ENCODE measurements around the gene NSMF.
A peak's percentile ranks its signal among the peaks of the same experiment; 100 is the strongest.

The NSMF gene

DNA sequence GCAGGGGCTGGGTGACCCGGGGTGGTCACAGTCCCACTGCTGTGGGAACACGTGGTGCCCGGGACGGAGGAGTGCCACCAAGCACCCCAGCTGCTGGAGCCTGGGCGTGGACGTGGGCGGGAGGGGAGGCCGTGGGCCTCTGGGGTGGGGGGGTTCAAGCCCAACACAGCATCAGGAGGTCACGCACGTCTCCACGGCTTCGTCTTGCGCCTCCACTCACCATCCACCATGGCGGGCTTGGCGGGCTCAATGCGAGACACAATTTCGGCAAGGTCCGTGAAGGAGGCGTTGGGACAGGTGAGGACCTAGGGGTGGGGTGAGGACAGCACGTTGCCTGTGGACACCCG, 2.2 kb upstream of the NSMF start:
- no peak for ATAC-seq (replicated peaks)
- H3K4me3 Mint-ChIP-seq, result peak overlapping the region; percentile 36 to 82
- H3K9me3 Mint-ChIP-seq, result no peaks in the 10 kb centered on the region
- H3K27me3 Mint-ChIP-seq, result no peaks in the 10 kb centered on the region
- no peak overlapping the region for H3K27ac Mint-ChIP-seq
- peaks cover 0 to 7% of the 10 kb centered on the region in 2 donors for H3K36me3 Mint-ChIP-seq
- peaks cover 17 to 30% of the 10 kb centered on the region in 2 donors for H3K4me1 Mint-ChIP-seq
- DNase-seq, result no peak

DNA sequence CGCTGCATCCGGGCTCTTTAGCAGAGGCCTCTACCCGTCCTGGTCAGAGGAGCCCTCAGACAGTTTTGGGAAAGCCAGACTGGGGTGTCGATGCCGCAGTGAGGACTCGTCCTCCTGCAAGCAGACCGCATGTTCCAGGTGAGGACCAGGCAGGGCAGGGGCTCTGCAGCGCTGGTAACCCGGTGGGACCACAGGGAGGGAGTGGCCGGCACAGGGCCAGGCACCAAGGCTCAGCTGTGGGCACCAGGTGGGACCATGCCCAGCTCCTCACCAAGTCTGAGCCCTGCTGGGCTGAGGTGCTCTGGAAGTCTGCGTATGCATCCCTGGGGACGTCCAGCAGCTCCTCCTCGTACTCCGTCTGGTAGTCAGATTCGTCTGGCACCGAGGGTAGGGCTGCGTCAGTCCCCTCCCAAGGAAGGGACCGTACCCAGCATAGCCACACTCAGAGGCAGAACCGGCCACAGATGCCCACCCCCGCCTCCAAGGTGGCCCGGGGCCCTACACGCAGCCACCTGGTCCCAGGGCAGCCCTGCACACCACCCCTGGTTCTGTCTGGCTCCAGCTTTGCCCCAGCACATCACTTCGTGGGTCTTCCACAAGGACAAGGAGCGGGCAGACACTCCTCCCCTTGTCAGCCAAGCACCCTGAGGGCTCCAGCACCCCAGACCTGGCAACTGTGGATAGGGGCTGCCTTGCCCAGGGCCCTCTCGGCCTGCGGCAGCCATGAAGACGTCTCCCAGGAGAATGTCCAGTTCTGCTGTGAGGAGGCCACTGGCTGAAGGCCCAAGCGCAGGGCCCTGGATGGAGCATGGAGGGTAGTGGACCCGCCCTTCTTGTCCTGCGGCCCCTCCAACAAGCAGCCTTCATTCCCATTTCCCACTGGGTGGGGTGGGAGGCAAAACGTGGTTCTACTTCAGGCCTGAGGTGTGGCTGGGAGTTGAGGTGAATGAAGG, 1.5 kb upstream of the NSMF start:
- no peak for ATAC-seq (replicated peaks)
- H3K4me3 Mint-ChIP-seq, result peak overlapping the region; percentile 36 to 82
- DNase-seq, result no peak
- H3K36me3 Mint-ChIP-seq, result peaks cover 2 to 14% of the 10 kb centered on the region in 2 donors
- H3K27me3 Mint-ChIP-seq, result no peaks in the 10 kb centered on the region
- peaks cover 20 to 34% of the 10 kb centered on the region in 2 donors for H3K4me1 Mint-ChIP-seq
- H3K27ac Mint-ChIP-seq, result peak overlapping the region; percentile 31
- no peaks in the 10 kb centered on the region for H3K9me3 Mint-ChIP-seq

DNA sequence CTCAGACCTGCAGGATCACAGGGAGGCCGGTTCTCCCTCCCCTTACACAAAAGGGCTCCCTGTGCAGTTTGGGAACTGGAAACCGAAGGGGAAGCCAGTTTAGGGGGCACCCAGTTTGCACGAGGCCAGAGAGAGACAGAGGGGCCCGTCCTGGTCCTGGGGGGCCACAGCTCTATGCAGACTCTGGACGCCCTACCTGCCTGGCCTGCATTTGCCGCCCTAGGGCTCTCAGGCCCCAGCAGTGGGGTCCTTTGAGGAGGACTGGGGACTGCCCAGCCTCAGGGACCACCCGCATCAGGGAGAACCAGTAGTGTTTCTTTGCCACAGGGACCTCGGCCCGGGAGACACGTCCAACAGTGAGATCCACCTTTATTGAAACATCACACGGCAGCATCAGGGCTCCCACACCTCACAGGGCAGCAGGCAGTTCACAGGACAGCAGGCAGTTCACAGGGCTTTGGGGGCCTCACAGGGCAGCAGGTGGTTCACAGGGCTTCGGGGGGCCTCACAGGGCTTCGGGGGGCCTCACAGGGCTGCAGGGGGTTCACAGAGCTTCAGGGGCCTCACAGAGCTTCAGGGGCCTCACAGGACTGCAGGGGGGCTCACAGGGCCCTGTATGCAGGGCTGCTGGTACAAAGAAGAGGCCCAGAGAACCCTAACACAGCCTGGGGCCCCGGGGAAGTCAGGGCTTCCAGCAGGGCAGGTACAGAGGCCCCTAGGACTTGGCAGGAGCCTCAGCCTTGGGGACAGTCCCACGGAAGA, 648 bp upstream of the NSMF start:
- peak overlapping the region; percentile 63 to 79 for H3K4me3 Mint-ChIP-seq
- DNase-seq (no peak), ATAC-seq (replicated peaks) (no peak)
- peaks cover 24 to 43% of the 10 kb centered on the region in 2 donors for H3K4me1 Mint-ChIP-seq
- peak overlapping the region; percentile 79 for H3K27ac Mint-ChIP-seq
- H3K9me3 Mint-ChIP-seq, result no peaks in the 10 kb centered on the region
- H3K36me3 Mint-ChIP-seq, result peaks cover 2 to 17% of the 10 kb centered on the region in 2 donors
- H3K27me3 Mint-ChIP-seq, result no peaks in the 10 kb centered on the region

DNA sequence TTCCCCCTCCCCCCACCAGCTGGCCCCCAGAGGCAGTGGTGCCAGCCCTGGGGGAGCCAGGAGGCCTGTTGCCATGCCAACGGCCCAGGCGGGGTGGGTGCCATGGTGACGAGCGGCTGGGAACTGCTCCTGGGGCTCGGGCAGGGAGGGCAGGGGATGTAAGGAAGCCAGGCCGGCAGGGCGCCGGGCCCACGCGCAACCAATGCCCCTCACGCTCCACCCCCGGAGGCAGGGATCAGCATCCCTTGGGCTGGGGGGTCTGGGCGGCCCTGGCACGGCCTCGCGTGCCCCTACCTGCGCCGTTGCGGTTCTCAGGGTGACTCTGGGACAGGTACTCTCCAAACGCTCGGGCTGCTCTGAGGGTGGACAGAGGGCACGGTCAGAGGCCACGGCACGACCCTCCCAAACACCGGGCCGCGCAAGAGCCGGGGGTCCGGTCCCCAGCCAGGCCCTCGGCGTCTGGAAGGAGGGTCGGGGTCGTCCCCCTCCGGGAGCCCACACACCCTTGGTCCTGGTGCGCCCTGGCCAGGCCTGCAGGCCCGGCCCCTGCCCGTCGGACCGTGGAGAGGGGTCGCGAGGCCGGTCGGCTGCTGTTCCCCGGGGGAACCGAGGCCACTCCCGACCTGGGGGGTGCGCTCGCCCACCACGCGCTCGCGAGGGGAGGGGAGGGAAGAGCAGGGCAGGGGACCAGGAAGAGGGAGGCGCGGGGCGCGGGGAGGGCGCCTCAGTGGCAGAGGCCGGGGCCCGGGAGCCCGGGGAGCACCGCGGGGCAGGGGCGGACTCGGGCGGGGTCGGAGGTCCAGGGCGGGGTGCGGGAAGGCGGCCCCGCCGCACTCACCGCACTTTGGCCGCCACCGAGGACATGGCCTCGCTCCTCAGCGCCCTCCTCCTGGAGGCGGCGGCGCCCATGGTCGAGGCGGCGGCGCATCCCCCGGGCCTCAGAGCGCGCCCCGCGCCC, 661 bp downstream of the NSMF start:
- Mint-ChIP-seq H3K27me3 (no peaks in the 10 kb centered on the region), H3K4me3 (peak overlapping the region; percentile 56 to 58)
- no peak for DNase-seq

DNA sequence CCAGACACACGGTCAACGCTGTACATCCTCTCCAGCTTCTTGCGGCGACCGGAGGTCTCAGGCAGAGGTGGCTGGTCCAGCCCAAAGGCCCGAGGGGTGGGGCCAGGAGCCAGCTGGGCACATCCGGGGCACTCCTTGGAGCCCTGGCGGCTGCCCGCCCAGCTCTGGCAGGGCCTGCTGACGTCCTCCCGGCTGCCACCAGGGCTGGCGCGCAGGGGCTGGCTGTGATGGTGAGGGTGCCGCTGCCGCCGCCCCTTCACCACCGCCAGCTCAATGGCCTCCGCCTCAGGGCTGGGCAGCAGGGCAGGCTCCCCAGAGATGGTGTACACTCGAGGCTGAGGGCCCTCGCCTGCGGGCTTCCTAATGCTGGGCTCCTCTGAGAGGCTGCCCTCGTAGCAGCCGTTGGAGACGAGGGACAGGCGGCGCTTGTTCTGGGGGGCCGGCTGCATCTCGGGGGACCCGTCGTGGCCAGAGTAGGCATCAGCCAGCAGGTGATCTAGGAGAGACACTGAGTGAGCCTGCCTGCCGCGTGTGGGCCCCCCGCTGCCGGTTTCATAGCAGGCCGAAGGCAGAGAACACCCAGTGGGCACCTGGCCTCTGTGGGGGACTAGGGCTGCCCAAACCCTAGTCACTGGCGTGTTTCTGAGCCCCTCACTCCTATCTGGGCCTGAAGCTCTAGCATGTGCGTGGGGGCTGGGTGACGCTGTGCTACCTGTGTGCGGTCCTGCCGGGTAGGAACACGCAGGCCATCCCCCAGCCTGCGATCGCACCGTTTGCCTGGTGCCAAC, 1.5 kb downstream of the NSMF start:
- H3K4me3 Mint-ChIP-seq, result peak overlapping the region; percentile 59 to 70
- DNase-seq, result no peak
- no peak overlapping the region for H3K27ac Mint-ChIP-seq
- peaks cover 9 to 24% of the 10 kb centered on the region in 2 donors for H3K36me3 Mint-ChIP-seq
- peaks cover 27 to 58% of the 10 kb centered on the region in 2 donors for H3K4me1 Mint-ChIP-seq
- ATAC-seq (replicated peaks), result no peak
- no peaks in the 10 kb centered on the region for H3K9me3 Mint-ChIP-seq
- no peaks in the 10 kb centered on the region for H3K27me3 Mint-ChIP-seq

More for the DNA sequence above, 661 bp downstream of the NSMF start:
- Mint-ChIP-seq H3K4me1 (peaks cover 30 to 53% of the 10 kb centered on the region in 2 donors), H3K9me3 (no peaks in the 10 kb centered on the region), H3K36me3 (peaks cover 6 to 24% of the 10 kb centered on the region in 2 donors), H3K27ac (no peak overlapping the region)
- ATAC-seq (replicated peaks), result peak; percentile 15 to 19

DNA sequence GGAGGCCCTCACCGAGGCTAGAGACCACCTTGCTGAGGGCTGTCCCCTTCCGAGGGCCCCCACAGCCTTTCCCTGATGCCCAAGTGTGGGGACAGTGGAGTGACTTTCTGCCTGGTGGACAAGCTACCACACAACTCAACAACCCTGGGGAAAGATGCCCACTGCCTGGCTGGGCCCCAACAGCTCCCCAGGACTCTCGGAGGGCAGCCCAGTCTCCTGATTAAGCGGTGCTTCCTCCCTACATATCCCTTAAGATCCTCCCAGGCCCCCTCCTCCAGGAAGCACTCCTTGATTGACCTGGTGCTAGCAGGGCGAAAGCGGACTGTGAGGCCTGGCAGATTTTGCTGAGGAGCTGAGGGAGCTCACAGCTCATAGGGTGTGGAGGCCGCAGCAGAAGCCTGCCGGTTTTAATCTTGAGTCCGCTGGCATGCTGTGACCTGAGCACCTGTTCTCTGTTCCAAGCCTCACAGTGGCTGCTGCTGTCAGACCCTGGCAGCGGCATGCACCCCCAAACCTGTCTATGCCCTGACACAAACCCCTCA, 2.2 kb downstream of the NSMF start:
- Mint-ChIP-seq H3K9me3 (no peaks in the 10 kb centered on the region), H3K36me3 (peaks cover 14 to 31% of the 10 kb centered on the region in 2 donors), H3K4me3 (peak overlapping the region in 1 of 2 donors; percentile 16), H3K4me1 (peaks cover 30 to 64% of the 10 kb centered on the region in 2 donors), H3K27ac (no peak overlapping the region), H3K27me3 (no peaks in the 10 kb centered on the region)
- DNase-seq (no peak), ATAC-seq (replicated peaks) (no peak)

DNA sequence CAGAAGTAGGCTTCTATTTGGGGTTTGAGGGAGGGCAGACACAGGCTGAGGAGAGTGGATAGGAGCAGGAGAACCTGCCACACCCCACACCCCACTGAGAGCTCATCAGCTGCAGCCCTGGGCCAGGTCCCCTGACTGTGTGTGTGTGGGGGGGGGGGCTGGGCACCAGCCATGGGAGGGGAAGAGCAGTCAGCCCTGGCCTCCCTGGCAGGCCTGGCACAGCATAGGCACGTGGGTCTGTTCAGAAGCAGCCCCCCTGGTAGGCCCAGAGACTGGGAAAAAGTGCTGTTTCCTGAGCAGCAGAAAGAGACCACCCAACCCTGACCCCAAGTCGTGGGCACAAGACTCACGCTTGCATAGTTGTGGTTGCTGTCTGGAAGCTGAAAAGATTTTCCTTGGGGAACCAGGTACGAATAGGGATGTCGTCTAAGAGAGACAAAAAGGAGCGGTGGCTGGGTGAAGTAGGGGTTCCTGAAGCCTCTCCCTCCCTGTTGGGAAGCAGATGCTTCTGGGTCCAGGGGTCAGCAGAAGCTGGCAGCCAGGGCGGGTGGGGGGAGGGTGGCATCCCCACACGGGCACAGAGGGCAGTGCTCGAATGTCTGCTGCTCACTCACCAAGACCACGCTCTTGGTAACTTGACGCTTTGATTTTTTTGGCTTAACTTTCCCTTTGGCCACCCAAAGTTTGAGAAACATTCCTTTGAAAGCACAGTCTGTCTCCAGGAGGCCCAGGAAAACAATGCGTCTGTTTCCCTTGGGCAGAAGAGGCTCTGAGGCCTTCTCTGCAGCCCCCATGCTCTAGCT, 2.9 kb downstream of the NSMF start:
- Mint-ChIP-seq H3K9me3 (no peaks in the 10 kb centered on the region), H3K27me3 (no peaks in the 10 kb centered on the region), H3K4me1 (peaks cover 30 to 68% of the 10 kb centered on the region in 2 donors), H3K36me3 (peaks cover 14 to 31% of the 10 kb centered on the region in 2 donors), H3K27ac (peak overlapping the region; percentile 57), H3K4me3 (no peak overlapping the region)
- ATAC-seq (replicated peaks) (no peak), DNase-seq (no peak)

DNA sequence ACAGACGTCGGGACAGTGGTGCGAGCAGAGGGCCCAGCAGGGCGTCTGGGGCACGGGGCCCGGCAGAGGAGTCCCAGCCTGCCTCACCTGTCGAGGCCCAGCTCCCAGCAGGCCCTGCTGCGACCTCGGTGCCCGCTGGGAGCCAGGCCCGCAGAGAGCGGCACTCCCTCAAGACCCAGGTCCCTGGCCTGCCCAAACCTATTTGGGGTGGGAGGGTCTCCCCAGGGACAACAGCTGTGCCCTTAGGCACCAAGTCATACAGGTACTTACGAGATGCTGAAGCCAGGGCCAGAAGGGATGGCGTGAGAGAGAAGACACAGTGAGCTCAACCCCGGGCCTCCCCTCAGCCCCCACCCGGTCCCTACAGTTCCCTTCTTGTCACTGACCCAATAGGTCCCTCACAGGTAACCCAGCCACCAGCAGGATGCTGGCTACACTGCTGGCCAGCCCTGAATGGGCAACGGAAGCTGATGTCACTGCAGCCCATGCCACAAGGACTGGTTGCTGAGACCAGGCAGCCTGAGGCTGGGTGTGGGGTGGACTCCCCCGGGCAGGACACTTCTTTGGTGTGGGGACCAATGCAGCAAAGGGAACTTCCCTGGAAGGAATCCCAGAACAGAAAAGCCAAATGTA, 3.7 kb downstream of the NSMF start:
- DNase-seq, result no peak

DNA sequence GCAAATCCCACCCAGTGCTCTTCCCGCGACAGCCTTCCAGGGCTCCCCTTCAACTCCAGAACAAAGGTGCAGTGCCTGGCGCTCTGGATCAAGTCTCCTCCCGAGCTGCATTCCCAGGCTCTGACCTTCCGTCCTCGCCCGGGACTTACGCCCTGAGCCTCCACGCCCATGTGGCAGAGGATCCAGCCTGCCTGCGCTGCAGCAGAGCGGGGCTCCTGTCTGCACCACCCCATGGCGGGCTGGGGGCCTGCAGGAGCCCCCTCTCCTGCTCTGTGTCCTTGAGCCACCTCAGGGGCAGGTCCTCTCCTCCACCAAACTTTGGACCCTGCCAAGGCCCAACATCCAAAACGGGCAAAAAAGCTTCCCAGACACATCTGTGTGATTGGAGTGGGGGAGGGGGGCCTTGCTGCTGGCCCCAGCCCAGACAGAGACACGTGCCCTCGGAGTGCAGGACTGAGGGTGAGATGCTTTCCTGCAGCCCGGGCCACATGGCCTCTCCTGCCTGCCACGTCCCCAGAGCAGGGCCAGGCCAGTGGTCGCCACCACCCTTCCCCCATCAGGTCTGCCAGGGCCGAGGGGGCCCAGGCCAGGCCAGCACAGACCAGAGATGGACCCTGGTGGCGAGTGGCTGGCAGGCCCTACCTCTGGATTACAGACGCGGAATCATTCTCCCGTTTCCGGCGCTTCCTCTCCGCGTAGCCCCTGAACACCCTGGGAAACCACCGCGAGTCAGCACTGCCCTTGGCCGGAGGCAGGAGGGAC, 4.4 kb downstream of the NSMF start:
- H3K4me1 Mint-ChIP-seq, result peaks cover 26 to 63% of the 10 kb centered on the region in 2 donors

More for the DNA sequence above, 3.7 kb downstream of the NSMF start:
- H3K4me3 Mint-ChIP-seq, result peak overlapping the region in 1 of 2 donors; percentile 81
- H3K4me1 Mint-ChIP-seq, result peaks cover 25 to 64% of the 10 kb centered on the region in 2 donors
- H3K9me3 Mint-ChIP-seq, result no peaks in the 10 kb centered on the region
- peaks cover 14 to 31% of the 10 kb centered on the region in 2 donors for H3K36me3 Mint-ChIP-seq
- peak overlapping the region; percentile 62 for H3K27ac Mint-ChIP-seq
- peak in 1 of 2 donors; percentile 10 for ATAC-seq (replicated peaks)
- no peaks in the 10 kb centered on the region for H3K27me3 Mint-ChIP-seq

DNA sequence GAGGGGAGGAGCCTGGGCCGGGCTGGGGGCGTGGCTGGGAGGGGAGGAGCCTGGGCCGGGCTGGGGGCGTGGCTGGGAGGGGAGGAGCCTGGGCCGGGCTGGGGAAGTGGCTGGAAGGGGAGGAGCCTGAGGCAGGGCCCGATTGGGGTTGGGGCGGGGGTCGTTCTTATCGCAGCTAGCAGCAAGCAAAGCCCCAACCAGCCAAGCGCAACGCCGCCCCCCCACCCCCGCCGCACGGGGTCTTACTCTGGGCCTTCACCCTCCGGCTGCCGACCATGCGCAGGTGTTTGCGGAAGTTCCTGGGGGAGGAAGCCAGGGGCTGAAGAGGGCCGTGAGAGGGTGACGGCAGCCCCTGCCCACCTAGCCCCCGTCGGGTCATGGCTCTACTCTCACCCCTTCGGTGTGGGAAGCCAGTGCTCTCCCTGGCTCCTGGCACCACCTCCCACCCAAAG, 5.0 kb downstream of the NSMF start:
- H3K36me3 Mint-ChIP-seq, result peaks cover 22 to 36% of the 10 kb centered on the region in 2 donors
- DNase-seq, result no peak

More for the DNA sequence above, 4.4 kb downstream of the NSMF start:
- H3K4me3 Mint-ChIP-seq, result peak overlapping the region; percentile 79 to 81
- no peak for DNase-seq
- peaks cover 17 to 31% of the 10 kb centered on the region in 2 donors for H3K36me3 Mint-ChIP-seq
- H3K9me3 Mint-ChIP-seq, result no peaks in the 10 kb centered on the region
- H3K27ac Mint-ChIP-seq, result peak overlapping the region; percentile 81
- no peak for ATAC-seq (replicated peaks)
- no peaks in the 10 kb centered on the region for H3K27me3 Mint-ChIP-seq

DNA sequence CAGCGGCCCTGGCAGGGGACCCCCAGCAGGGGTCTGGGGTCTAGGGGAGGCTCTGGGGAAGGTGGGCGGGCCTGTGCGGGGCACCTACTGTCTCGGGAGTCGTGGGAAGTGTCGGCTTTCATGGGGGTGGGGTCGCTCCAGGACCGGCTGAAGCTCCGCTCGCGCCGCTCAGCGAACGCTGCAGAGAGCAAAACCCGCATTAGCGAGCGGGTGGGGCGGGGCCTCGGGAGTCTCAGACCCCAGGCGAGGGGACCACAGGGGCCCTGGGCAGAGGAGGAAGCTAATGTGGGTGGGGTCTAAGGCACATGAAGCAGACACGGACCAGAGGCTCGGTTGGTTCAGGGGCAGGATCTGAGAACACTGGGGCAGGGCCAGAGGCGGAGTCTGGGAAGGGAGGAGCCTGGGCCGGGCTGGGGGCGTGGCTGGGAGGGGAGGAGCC, 5.5 kb downstream of the NSMF start:
- Mint-ChIP-seq H3K36me3 (peaks cover 25 to 41% of the 10 kb centered on the region in 2 donors), H3K4me3 (peak overlapping the region; percentile 50 to 75), H3K4me1 (peaks cover 25 to 62% of the 10 kb centered on the region in 2 donors), H3K27me3 (no peaks in the 10 kb centered on the region), H3K9me3 (no peaks in the 10 kb centered on the region), H3K27ac (no peak overlapping the region)
- DNase-seq (peak; percentile 51), ATAC-seq (replicated peaks) (peak; percentile 74 to 81)

More for the DNA sequence above, 5.0 kb downstream of the NSMF start:
- Mint-ChIP-seq H3K9me3 (no peaks in the 10 kb centered on the region), H3K4me1 (peaks cover 25 to 62% of the 10 kb centered on the region in 2 donors), H3K27ac (peak overlapping the region; percentile 79), H3K4me3 (peak overlapping the region; percentile 79 to 81), H3K27me3 (no peaks in the 10 kb centered on the region)
- ATAC-seq (replicated peaks), result peak; percentile 29 to 49
